SK-N-SH (cell line): Measurements from ENCODE around the gene N4BP3. TPM values are rescaled to one million over a fixed set of nuclear protein-coding genes. Genes with fewer than 3 reads are reported as not detected.
"Not testable (repeated sequence)": the region's sequence is repeated elsewhere in the genome, so short reads cannot be mapped to it uniquely, and the experiment has no call there.

Experiments
- CTCF ChIA-PET: fragments of 300-600, 350-600 bp; formaldehyde crosslinking; extraction: SDS; loops from one replicate; lab custom pipeline; 2021; lab: Yijun Ruan, JAX
- POLR2A ChIA-PET: fragments of 350-600 bp; sonication (Branson Sonifier 250); formaldehyde crosslinking; extraction: SDS; loops from one replicate; lab custom pipeline; 2020; ENCODE audit warnings: antibody characterized with exemption, inconsistent platforms; lab: Yijun Ruan, JAX
- DNase-seq: peaks from one replicate; pipeline ENCODE4 v3.0.0; 2012
- H2AFZ ChIP-seq: fragments of 200-600 bp; sonication (generic); 2 replicates; pipeline ENCODE4 v1.8.1; 2016; ENCODE audit warnings: antibody characterized with exemption, mild to moderate bottlenecking, low read depth
- H3F3A ChIP-seq: fragments of 200-600 bp; sonication (generic); replicated peaks from 2 replicates; pipeline ENCODE3; 2016; ENCODE audit warnings: antibody characterized with exemption, mild to moderate bottlenecking; ENCODE audit not compliant: insufficient read depth
- H3K27ac ChIP-seq, 2 experiments: fragments of 200-500 bp in 1 of 2; fragments of 200-600 bp in 1 of 2; sonication (Bioruptor generic) in 1 of 2; sonication (generic), shearing (Covaris generic) in 1 of 2; 2 replicates each; pipeline versions ENCODE4 v1.5.1 to v1.6.1; 2014 to 2016; ENCODE audit warnings: low read depth in 2 of 2, inconsistent platforms in 1 of 2, low read length in 1 of 2, mild to moderate bottlenecking in 1 of 2, mixed read lengths in 1 of 2
- H3K27me3 ChIP-seq: fragments of 200-600 bp; sonication (generic), shearing (Covaris generic); 2 replicates; pipeline ENCODE4 v1.6.1; 2016; ENCODE audit warnings: mixed run types; ENCODE audit not compliant: insufficient read depth
- H3K36me3 ChIP-seq, 2 experiments: fragments of 200-500 bp in 1 of 2; fragments of 200-600 bp in 1 of 2; sonication (Bioruptor generic) in 1 of 2; sonication (generic) in 1 of 2; replicated peaks in 1 of 2; 2 replicates each; pipeline versions ENCODE3 to v1.5.1; 2014 to 2016; ENCODE audit warnings: low read length in 1 of 2, mild to moderate bottlenecking in 1 of 2; ENCODE audit not compliant: insufficient read depth in 2 of 2, control insufficient read depth in 1 of 2
- H3K4me1 ChIP-seq, 2 experiments: fragments of 200-500 bp in 1 of 2; fragments of 200-600 bp in 1 of 2; sonication (Bioruptor generic) in 1 of 2; sonication (generic), shearing (Covaris generic) in 1 of 2; 2 replicates each; pipeline versions ENCODE4 v1.5.1 to v1.6.1; 2014 to 2016; ENCODE audit warnings: low read depth in 1 of 2, low read length in 1 of 2, mixed run types in 1 of 2; ENCODE audit not compliant: insufficient read depth in 2 of 2, control insufficient read depth in 1 of 2
- H3K4me2 ChIP-seq: fragments of 200-600 bp; sonication (generic), shearing (Covaris generic); 2 replicates; pipeline ENCODE4 v1.6.1; 2017; ENCODE audit warnings: mixed run types
- H3K4me3 ChIP-seq, 2 experiments: fragments of 200-500 bp in 1 of 2; fragments of 200-600 bp in 1 of 2; sonication (Bioruptor generic) in 1 of 2; sonication (generic), shearing (Covaris generic) in 1 of 2; 2 replicates each; pipeline versions ENCODE4 v1.5.1 to v1.8.1; 2014 to 2016; ENCODE audit warnings: low read depth in 2 of 2, inconsistent platforms in 1 of 2, low read length in 1 of 2, mild to moderate bottlenecking in 1 of 2, mixed read lengths in 1 of 2, moderate library complexity in 1 of 2
- H3K79me2 ChIP-seq: fragments of 200-600 bp; sonication (generic); 2 replicates; pipeline ENCODE4 v1.8.1; 2017; ENCODE audit warnings: mild to moderate bottlenecking; ENCODE audit not compliant: insufficient read depth
- H3K9ac ChIP-seq: fragments of 200-600 bp; sonication (generic); 2 replicates; pipeline ENCODE4 v1.6.1; 2017; ENCODE audit warnings: mixed run types
- H3K9me2 ChIP-seq: fragments of 200-600 bp; sonication (generic); 2 replicates; pipeline ENCODE4 v1.6.1; 2017; ENCODE audit warnings: mixed run types
- H3K9me3 ChIP-seq: fragments of 200-600 bp; sonication (generic); 2 replicates; pipeline ENCODE4 v1.6.1; 2017; ENCODE audit warnings: mixed run types, mild to moderate bottlenecking, moderate library complexity
- H4K20me1 ChIP-seq: fragments of 200-600 bp; sonication (generic); 2 replicates; pipeline ENCODE4 v1.6.1; 2017; ENCODE audit warnings: mild to moderate bottlenecking, mixed run types; ENCODE audit not compliant: insufficient read depth
- ELF1 ChIP-seq: IDR thresholded peaks from 2 replicates; pipeline ENCODE4 v1.4.0; 2012
- FOSL2 ChIP-seq: IDR thresholded peaks from 2 replicates; pipeline ENCODE4 v1.4.0; 2012; ENCODE audit warnings: low read depth, mild to moderate bottlenecking, moderate library complexity, borderline replicate concordance
- GABPA ChIP-seq: IDR thresholded peaks from 2 replicates; pipeline ENCODE4 v1.4.0; 2012; ENCODE audit warnings: low read depth, mild to moderate bottlenecking
- IRF3 ChIP-seq: fragments of 150-350 bp; IDR thresholded peaks from 2 replicates; pipeline ENCODE4 v1.6.1; 2016; ENCODE audit warnings: mild to moderate bottlenecking, low read depth, low read length
- MAX ChIP-seq: IDR thresholded peaks from 2 replicates; pipeline ENCODE4 v1.4.0; 2012; ENCODE audit warnings: low read depth
- NFIC ChIP-seq: IDR thresholded peaks from 2 replicates; pipeline ENCODE4 v1.4.0; 2012; ENCODE audit warnings: borderline replicate concordance
- RCOR1 ChIP-seq: fragments of 150-350 bp; IDR thresholded peaks from 2 replicates; pipeline ENCODE4 v1.6.1; 2017; ENCODE audit warnings: antibody characterized with exemption, low read length
- YY1 ChIP-seq: IDR thresholded peaks from 2 replicates; pipeline ENCODE4 v1.4.0; 2012; ENCODE audit warnings: low read depth, mild to moderate bottlenecking
- ZBTB33 ChIP-seq: IDR thresholded peaks from 2 replicates; pipeline ENCODE4 v1.4.0; 2012; ENCODE audit warnings: low read depth, borderline replicate concordance
- WGBS: methylation state at CpG from one replicate; pipeline ENCODE4 v1.1.6; 2017; ENCODE audit warnings: low lambda C conversion rate; 5-methylcytosine and 5-hydroxymethylcytosine counted together
- polyA plus RNA-seq, 3 experiments: library from polyadenylated mRNA; depleted of rRNA; stranded (reverse); fragments of >200 nt; gene quantifications; 2 replicates each; pipeline ENCODE4 v1.2.3, GENCODE V29; 2012

N4BP3 gene
- polyA plus RNA-seq, 1 of the 3 experiments (the other 2 are of a cell fraction), result 0.28 TPM

- not testable (repeated sequence) for H3K27ac ChIP-seq, H3K36me3 ChIP-seq, DNase-seq, H4K20me1 ChIP-seq, H3K4me3 ChIP-seq, H2AFZ ChIP-seq, H3K9ac ChIP-seq, H3K27me3 ChIP-seq, H3K9me3 ChIP-seq, H3F3A ChIP-seq, H3K79me2 ChIP-seq, H3K4me2 ChIP-seq, H3K4me1 ChIP-seq, H3K9me2 ChIP-seq
- ChIA-PET CTCF (interaction anchor here (1.1 to 10.5 kb wide), 14 partner anchors 10 to 124 kb away, joined by 3 to 319 read pairs (median 30); partner anchors contain the start of genes N4BP3, NHP2 and RMND5B), POLR2A (interaction anchor here (0.7 to 2.0 kb wide), 4 partner anchors 58 to 75 kb away, joined by 3 to 7 read pairs (median 3); no protein-coding TSS in a partner anchor)
- 75% methylated on average over 4 of the region's 4 CpGs for WGBS
Measured at GRCh38 chr5:178076965-178077364, 36.4 kb upstream of the N4BP3 start.

- H3F3A ChIP-seq, result no peaks in the 10 kb centered on the region
- H3K36me3 ChIP-seq, result no peaks in the 10 kb centered on the region
- DNase-seq, result no peak
- no peaks in the 10 kb centered on the region for H4K20me1 ChIP-seq
- no peak overlapping the region for H3K9ac ChIP-seq
- H3K4me3 ChIP-seq, result no peak overlapping the region
- no peaks in the 10 kb centered on the region for H3K79me2 ChIP-seq
- no peak for TF ChIP-seq IRF3
- TF ChIP-seq FOSL2, result no peak
- no peak for TF ChIP-seq YY1
- TF ChIP-seq RCOR1, result no peak
- no peak for TF ChIP-seq MAX
- TF ChIP-seq NFIC, result no peak
- TF ChIP-seq ELF1, result no peak
- TF ChIP-seq GABPA, result no peak
- TF ChIP-seq ZBTB33, result no peak
- H3K9me2 ChIP-seq, result no peaks in the 10 kb centered on the region
- peaks cover 7% of the 10 kb centered on the region; the same call in 1 of the 2 replicates for H3K27me3 ChIP-seq
- no peaks in the 10 kb centered on the region for H3K9me3 ChIP-seq
- CTCF ChIA-PET, result interaction anchor here (1.1 to 10.5 kb wide), 10 partner anchors 13 to 91 kb away, joined by 3 to 319 read pairs (median 35); partner anchors contain the start of genes NHP2 and RMND5B
- POLR2A ChIA-PET, result interaction anchor here (0.7 to 1.1 kb wide), 2 partner anchors 57 to 74 kb away, joined by 3 read pairs; no protein-coding TSS in a partner anchor
- H3K4me1 ChIP-seq, result peaks cover 0 to 7% of the 10 kb centered on the region in 2 experiments; a peak in 1 of 4 replicates
- no peak overlapping the region for H3K27ac ChIP-seq
- no peak overlapping the region for H3K4me2 ChIP-seq
- H2AFZ ChIP-seq, result no peak overlapping the region
- WGBS, result 69% methylated on average over 5 of the region's 5 CpGs
Measured at GRCh38 chr5:178077751-178078150, 35.6 kb upstream of the N4BP3 start.
